GM19099 (cell line): ENCODE results near the gene RPLP2.

Source experiments
- POLR2A ChIP-seq: IDR thresholded peaks from 3 replicates; pipeline ENCODE4 v1.6.1; 2011; ENCODE audit warnings: low read depth; ENCODE audit not compliant: insufficient read length; ENCODE audit errors: extremely low read depth

Gene RPLP2

GRCh38 chr11:848380-848931 is 38.7 kb downstream of the RPLP2 start:
- TF ChIP-seq POLR2A = no peak

DNA sequence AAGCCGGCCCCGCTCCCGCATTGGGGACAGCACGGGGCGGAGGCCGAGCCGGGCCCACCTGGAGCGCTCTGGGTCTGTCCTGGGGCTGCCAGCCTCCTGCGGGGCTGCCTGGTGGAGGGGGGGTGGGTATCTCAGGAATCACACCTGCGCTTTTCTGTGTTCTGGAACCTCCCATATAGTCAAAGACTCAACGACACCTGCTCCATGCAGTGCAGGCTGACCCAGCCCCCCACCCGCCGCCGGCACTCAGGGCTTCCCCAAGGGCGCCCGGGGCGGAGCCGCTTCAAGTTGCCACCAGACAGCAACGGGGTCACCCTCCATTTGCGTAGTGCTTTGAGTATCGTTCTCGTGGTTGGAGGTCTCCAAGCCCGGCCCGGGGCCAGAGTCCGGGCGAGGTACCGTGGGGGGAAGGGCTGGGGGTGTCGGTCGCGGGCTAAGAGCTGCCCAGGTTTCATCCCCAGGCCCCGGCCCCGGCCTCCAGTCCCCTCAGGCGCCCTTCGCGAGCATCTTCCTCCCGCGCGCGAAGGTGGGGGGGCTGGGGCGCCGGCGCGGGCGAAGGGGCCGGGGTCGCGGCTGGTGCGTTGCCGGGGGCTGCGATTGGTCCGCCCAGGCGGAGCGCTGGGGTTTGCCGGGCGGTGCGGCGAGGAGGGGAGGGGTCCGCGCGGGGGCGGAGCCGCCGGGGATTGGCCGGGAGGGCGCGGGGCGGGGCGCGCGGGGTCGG is 39.5 kb downstream of the RPLP2 start:
- TF ChIP-seq POLR2A = no peak

- TF ChIP-seq POLR2A = no peak
Observed at GRCh38 chr11:849951-850774, 40.4 kb downstream of the RPLP2 start.

DNA sequence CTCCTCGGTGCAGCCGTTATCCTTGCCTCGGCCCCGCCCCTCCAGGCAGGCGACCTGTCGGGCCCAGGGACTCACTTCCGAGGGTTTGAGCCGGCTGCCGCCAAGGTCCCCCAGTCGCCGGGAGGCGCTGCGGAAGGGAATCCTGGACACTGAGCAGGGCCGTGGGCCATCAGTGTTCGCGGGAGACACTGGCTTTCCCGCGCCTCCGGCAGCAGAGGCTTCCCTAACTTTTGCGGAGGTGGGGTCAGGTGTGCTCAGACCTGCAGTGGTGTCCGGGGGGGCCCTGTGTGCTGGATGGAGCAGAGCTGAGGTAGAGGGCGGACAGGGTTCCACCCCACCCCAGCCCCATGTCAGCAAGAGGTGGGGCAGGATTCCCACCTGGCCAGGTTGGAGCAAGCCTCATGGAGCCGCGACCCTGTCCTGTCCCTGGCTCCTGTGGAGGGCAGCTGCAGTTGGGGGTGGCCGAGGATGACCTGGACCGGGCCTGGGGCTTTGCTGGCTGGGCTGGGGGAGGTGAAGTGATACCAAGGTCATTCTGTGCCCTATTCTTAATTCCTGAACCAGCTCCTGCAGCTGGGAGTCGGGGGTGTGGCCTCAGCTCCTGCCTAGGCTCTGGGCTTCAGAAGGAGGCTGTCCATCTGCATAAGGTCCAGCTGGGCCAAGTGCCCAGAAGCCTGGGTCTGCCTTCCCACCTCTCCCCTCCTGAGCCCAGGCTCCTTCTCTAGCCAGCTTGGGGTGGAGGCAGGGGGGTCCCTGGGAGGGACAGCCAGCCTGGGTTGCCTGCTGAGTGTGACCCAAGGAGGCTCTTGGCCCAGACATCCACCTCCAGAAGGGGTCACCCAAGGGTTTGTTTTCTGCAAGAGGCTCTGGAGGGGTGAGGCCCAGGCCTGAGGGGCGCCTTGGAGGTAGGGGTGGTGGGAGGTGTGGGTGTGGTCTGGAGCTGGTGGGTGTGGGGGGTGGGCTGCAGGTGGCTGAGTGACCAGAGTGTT is 41.3 kb downstream of the RPLP2 start:
- no peak for TF ChIP-seq POLR2A

- no peak for TF ChIP-seq POLR2A
Observed at GRCh38 chr11:852762-853161, 43.0 kb downstream of the RPLP2 start.

- no peak for TF ChIP-seq POLR2A
Observed at GRCh38 chr11:853682-854448, 44.1 kb downstream of the RPLP2 start.

DNA sequence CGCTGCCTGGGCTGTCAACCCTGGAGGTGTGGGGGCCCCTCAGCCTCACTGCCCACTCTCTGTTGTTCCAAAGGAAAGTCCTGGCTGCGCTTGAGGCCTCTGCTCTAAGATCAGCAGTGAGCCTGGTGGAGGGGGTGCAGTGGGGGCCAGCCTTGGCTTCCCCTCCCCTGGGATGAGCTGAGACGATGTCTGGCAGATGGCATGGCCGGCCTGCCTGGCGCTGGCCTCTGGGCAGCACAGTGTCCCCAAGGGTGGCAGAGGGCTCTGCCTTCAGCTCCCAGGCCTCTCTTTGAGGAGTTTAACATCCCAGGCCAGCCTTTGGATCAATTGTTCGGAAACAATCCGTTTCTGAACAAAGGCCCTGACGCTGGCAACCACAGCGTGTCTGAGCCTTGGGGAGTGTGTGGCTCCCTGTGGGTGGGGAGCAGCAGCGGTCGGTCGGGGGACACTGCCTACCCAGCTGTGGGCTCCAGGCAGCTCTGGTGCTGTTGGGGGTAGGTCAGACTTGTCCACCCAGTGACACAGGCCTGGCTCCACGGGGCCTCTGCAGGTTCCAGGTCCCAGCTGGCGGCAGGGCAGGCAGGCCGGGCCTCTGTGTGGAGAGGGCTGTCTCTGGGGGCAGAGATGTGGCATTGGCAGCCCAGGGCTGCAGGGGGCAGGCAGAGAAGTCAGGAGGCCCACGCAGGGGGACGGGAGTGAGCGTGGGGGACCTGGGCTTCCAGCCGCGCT is 45.0 kb downstream of the RPLP2 start:
- TF ChIP-seq POLR2A = no peak

- no peak for TF ChIP-seq POLR2A
Observed at GRCh38 chr11:855330-855674, 45.5 kb downstream of the RPLP2 start.

- TF ChIP-seq POLR2A = no peak
Observed at GRCh38 chr11:855796-856195, 46.0 kb downstream of the RPLP2 start.

DNA sequence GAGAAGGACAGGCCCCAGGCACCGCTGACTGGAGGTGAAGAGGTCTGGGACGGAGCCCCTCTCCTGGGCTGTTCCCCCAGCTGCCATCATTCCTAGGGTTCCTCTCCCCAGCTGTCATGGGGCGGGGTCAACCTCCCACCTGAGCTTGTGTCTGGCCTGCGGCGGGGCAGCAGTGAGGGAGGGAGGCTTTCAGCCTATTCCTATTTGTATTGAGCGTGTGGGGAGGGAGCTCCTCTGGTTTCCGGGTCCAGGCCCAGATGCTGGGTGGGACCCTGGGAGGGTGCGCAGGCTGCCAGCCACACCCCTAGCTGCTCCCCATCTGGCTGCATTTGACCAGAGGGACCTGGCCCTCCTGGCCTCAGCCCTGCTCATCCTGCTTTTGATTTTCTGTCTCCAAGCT is 46.6 kb downstream of the RPLP2 start:
- no peak for TF ChIP-seq POLR2A

- no peak for TF ChIP-seq POLR2A
Observed at GRCh38 chr11:858053-858761, 48.4 kb downstream of the RPLP2 start.

DNA sequence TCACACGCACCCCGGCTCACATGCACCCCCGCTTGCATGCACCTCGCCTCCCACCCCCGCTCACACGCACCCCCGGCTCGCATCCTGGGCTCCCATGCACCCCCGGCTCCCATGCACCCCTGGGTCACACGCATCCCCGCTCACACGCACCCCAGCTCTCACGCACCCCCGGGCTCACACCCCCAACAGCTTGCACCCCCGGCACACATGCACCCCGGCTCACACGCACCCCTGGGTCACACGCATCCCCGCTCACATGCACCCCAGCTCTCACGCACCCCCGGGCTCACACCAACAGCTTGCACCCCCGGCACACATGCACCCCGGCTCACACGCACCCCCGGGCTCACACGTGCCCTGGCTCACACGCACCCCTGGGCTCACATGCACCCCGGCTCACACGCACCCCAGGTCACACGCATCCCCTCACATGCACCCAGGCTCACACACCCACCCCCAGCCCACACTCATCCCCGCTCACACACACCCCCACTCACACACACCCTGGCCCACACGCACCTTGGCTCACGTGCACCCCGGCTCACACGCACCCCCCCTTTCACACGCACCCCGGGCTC is 49.1 kb downstream of the RPLP2 start:
- TF ChIP-seq POLR2A = no peak
